DOHH2 (cell line): ENCODE results near the gene ARV1.
A peak's percentile ranks its signal among the peaks of the same experiment; 100 is the strongest.

Source experiments
- H3F3A ChIP-seq: fragments of 200-600 bp; sonication (generic), shearing (Covaris generic); 2 replicates; pipeline ENCODE4 v1.6.0; 2016; ENCODE audit warnings: antibody characterized with exemption, mild to moderate bottlenecking; ENCODE audit not compliant: control insufficient read depth, insufficient read depth
- H3K27ac ChIP-seq: fragments of 200-600 bp; sonication (generic); 2 replicates; pipeline ENCODE4 v1.5.1; 2014; ENCODE audit warnings: low read depth, mild to moderate bottlenecking, low read length, moderate library complexity
- H3K27me3 ChIP-seq: fragments of 200-600 bp; sonication (generic); 2 replicates; pipeline ENCODE4 v1.6.1; 2014; ENCODE audit warnings: mild to moderate bottlenecking, low read length, mixed read lengths; ENCODE audit not compliant: control insufficient read depth
- H3K36me3 ChIP-seq: fragments of 200-600 bp; sonication (generic); 2 replicates; pipeline ENCODE4 v1.6.1; 2014; ENCODE audit warnings: mild to moderate bottlenecking, low read length, moderate library complexity, mixed read lengths; ENCODE audit not compliant: control insufficient read depth
- H3K4me1 ChIP-seq: fragments of 200-600 bp; sonication (generic); 2 replicates; pipeline ENCODE4 v1.6.1; 2014; ENCODE audit warnings: mild to moderate bottlenecking, low read length, mixed read lengths; ENCODE audit not compliant: control insufficient read depth
- H3K4me2 ChIP-seq: fragments of 200-600 bp; sonication (generic); 2 replicates; pipeline ENCODE4 v1.6.0; 2014; ENCODE audit warnings: mild to moderate bottlenecking, low read length, moderate library complexity
- H3K4me3 ChIP-seq: fragments of 200-600 bp; sonication (generic); 2 replicates; pipeline ENCODE4 v1.5.1; 2014; ENCODE audit warnings: mild to moderate bottlenecking, low read length, mixed read lengths
- H3K79me2 ChIP-seq: fragments of 200-600 bp; sonication (generic); 2 replicates; pipeline ENCODE4 v1.6.1; 2014; ENCODE audit warnings: mild to moderate bottlenecking, low read length, mixed read lengths; ENCODE audit not compliant: control insufficient read depth
- H3K9me2 ChIP-seq: fragments of 200-600 bp; sonication (generic); replicated peaks from 2 replicates; pipeline ENCODE4 v1.6.1; 2014; ENCODE audit warnings: mild to moderate bottlenecking, low read length, mixed read lengths; ENCODE audit not compliant: control insufficient read depth
- H3K9me3 ChIP-seq: fragments of 200-600 bp; sonication (generic); 2 replicates; pipeline ENCODE4 v1.6.1; 2014; ENCODE audit warnings: antibody characterized with exemption, low read length, mixed read lengths; ENCODE audit not compliant: control insufficient read depth, insufficient read depth
- H4K20me1 ChIP-seq: fragments of 200-600 bp; sonication (generic); 2 replicates; pipeline ENCODE4 v1.6.0; 2014; ENCODE audit warnings: low read depth, mild to moderate bottlenecking, antibody characterized with exemption, low read length, moderate library complexity; ENCODE audit not compliant: control insufficient read depth, insufficient read depth
- CTCF ChIP-seq: fragments of 200-600 bp; sonication (generic); IDR thresholded peaks from one replicate; pipeline ENCODE4 v1.5.1; 2014; ENCODE audit warnings: antibody characterized with exemption, mild to moderate bottlenecking, low read depth, low read length; ENCODE audit not compliant: poor library complexity, severe bottlenecking
- EZH2phosphoT487 ChIP-seq: fragments of 200-600 bp; sonication (generic); IDR thresholded peaks from 2 replicates; pipeline ENCODE4 v1.6.1; 2017; ENCODE audit warnings: borderline replicate concordance, mild to moderate bottlenecking, antibody characterized with exemption, low read length, moderate library complexity, mixed read lengths

ARV1 gene

GRCh38 chr1:230976360-230976759 is 2.5 kb upstream of the ARV1 start:
- Histone ChIP-seq H3K27me3 (no peaks in the 10 kb centered on the region), H3F3A (no peaks in the 10 kb centered on the region), H4K20me1 (peaks cover 20% of the 10 kb centered on the region), H3K9me2 (no peaks in the 10 kb centered on the region), H3K4me3 (no peak overlapping the region), H3K36me3 (peaks cover 40% of the 10 kb centered on the region), H3K79me2 (peaks cover 90% of the 10 kb centered on the region), H3K4me1 (peaks cover 47% of the 10 kb centered on the region), H3K27ac (no peak overlapping the region), H3K4me2 (peak overlapping the region; percentile 97; the same call in 1 of the 2 replicates), H3K9me3 (no peaks in the 10 kb centered on the region)
- no peak for TF ChIP-seq EZH2phosphoT487
- no peak for TF ChIP-seq CTCF

- H4K20me1 ChIP-seq = peaks cover 15% of the 10 kb centered on the region
- peak overlapping the region; percentile 97 for H3K4me2 ChIP-seq
Measured at GRCh38 chr1:230976825-230977747, 1.8 kb upstream of the ARV1 start.

GRCh38 chr1:230977761-230978490 is 968 bp upstream of the ARV1 start:
- no peak for TF ChIP-seq EZH2phosphoT487
- TF ChIP-seq CTCF = no peak
- H3F3A ChIP-seq = no peaks in the 10 kb centered on the region
- peaks cover 38% of the 10 kb centered on the region for H3K4me1 ChIP-seq
- peak overlapping the region; percentile 75 for H3K27ac ChIP-seq
- H3K9me2 ChIP-seq = no peaks in the 10 kb centered on the region
- H3K36me3 ChIP-seq = peaks cover 39% of the 10 kb centered on the region
- peaks cover 78% of the 10 kb centered on the region for H3K79me2 ChIP-seq
- H3K4me3 ChIP-seq = peak overlapping the region; percentile 82
- no peaks in the 10 kb centered on the region for H3K9me3 ChIP-seq
- peak overlapping the region; percentile 97 for H3K4me2 ChIP-seq
- peaks cover 8% of the 10 kb centered on the region; the same call in 1 of the 2 replicates for H4K20me1 ChIP-seq
- H3K27me3 ChIP-seq = no peaks in the 10 kb centered on the region

More at GRCh38 chr1:230976825-230977747, 1.8 kb upstream of the ARV1 start:
- peaks cover 40% of the 10 kb centered on the region for H3K36me3 ChIP-seq
- H3K9me2 ChIP-seq = no peaks in the 10 kb centered on the region
- H3K9me3 ChIP-seq = no peaks in the 10 kb centered on the region
- peaks cover 87% of the 10 kb centered on the region for H3K79me2 ChIP-seq
- TF ChIP-seq CTCF (no peak), EZH2phosphoT487 (no peak)
- H3K4me1 ChIP-seq = peaks cover 45% of the 10 kb centered on the region
- no peaks in the 10 kb centered on the region for H3F3A ChIP-seq
- H3K27ac ChIP-seq = peak overlapping the region; percentile 75
- H3K27me3 ChIP-seq = no peaks in the 10 kb centered on the region
- H3K4me3 ChIP-seq = peak overlapping the region; percentile 82
